T follicular helper cell (primary cell): ENCODE measurements around the gene DGKQ.
"Not testable (repeated sequence)": the region's sequence is repeated elsewhere in the genome, so short reads cannot be mapped to it uniquely, and the experiment has no call there.

Experiments used
- DNase-seq: peaks from one replicate; pipeline ENCODE4 v3.0.0-alpha.2; 2020; ENCODE audit warnings: low read depth

DGKQ gene

GRCh38 chr4:925171-925570, 48.2 kb downstream of the DGKQ start:
- no peak for DNase-seq

- DNase-seq = no peak
Observed at GRCh38 chr4:924107-925096, 49.0 kb downstream of the DGKQ start.

- no peak for DNase-seq
Observed at GRCh38 chr4:921830-922331, 51.5 kb downstream of the DGKQ start.

GRCh38 chr4:919004-919680, 54.2 kb downstream of the DGKQ start:
- not testable (repeated sequence) for DNase-seq

DNA sequence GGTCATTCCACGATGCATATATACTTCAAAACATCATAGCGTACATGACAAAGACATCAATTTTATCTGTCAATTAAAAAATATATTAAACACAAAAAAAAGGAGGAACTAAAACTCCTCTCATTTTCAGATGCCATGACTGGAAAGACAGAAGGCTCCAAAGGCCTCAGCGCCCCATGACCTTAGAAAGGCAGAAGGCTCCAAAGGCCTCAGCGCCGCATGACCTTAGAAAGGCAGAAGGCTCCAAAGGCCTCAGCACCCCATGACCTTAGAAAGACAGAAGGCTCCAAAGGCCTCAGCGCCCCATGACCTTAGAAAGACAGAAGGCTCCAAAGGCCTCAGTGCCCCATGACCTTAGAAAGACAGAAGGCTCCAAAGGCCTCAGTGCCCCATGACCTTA, 54.8 kb downstream of the DGKQ start:
- not testable (repeated sequence) for DNase-seq

DNA sequence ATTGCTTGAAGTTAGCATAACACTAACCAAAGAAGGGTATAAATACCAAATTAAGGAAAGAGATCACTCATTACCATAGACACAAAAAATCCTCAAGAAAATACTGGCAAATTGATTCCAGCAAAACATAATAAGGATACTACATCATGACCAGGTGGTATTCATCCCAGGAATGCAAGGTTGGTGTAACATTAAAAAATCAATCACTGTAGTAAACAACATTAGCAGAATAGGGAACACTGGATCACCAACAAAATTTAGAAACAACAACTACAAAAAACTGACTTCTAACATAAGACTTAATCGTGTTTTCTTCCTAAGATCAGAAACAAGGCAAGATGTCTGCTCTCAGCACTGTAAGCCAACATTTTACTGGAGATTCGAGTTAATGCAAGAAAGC, 55.4 kb downstream of the DGKQ start:
- no peak for DNase-seq

DNA sequence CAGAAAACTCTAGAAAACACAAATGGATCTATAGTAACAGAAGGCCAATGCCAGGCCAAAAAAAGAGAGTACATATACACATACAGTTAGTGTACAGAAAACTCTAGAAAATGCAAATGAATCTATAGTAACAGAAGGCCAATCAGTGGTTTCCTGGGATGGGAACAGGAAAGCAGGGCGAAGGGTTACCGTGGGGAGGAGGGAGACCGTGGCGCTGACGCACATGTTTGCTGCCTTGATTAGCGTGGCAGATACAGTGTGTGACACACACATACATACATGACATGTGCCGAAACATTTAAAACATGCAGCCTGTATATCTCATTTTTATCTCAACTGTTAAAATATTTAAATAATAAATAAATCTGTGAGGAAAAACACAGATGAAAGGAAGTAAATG, 55.9 kb downstream of the DGKQ start:
- DNase-seq = no peak

DNA sequence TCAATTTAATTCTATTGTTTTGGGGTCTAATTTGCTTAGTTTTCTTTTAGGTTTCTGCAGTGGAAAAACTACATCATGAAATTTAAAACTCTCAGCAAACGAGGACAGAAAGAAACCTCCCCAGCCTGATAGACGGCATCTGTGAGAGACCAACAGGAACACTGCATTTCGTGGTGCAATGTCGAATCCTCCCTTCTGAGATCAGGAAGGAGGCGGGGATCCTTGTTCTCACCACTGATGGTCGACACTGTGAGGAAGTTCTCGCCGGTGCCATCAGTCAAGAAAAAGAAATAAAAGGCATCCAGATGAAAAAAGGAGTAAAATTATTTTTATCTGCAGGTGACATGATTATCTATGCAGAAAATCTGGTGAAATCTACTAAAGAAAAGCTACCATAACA, 57.8 kb downstream of the DGKQ start:
- DNase-seq = no peak

- DNase-seq = no peak
Observed at GRCh38 chr4:915041-915474, 58.3 kb downstream of the DGKQ start.

DNA sequence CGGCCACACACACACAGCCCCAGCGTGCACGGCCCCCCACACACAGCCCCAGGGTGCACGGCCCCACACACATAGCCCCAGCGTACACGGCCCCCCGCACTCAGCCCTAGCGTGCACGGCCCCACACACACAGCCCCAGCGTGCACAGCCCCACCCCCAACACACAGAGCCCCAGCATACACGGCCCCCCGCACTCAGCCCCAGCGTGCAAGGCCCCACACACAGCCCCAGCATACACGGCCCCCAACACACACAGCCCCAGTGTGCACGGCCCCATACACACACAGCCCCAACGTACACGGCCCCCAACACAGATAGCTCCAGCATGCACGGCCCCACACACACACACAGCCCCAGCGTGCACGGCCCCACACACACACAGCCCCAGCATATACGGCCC, 58.8 kb downstream of the DGKQ start:
- no peak for DNase-seq

DNA sequence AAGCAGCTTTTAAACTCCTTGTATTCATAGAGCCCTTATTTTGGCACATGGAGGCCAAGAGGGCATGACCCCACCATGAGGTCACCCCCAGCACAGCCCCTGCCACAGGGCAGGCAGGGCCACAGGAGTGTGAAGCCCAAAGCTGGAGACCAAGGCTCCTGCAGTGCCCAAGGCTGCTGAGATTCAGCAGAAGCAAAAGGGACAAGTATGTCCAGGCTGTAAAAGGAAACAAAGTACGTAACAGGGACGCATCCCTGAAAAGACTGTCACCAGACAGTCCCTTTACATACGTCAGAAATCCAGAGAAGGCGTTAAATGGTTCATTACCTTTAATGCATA, 60.1 kb downstream of the DGKQ start:
- DNase-seq = no peak

- no peak for DNase-seq
Observed at GRCh38 chr4:912548-913279, 60.7 kb downstream of the DGKQ start.

DNA sequence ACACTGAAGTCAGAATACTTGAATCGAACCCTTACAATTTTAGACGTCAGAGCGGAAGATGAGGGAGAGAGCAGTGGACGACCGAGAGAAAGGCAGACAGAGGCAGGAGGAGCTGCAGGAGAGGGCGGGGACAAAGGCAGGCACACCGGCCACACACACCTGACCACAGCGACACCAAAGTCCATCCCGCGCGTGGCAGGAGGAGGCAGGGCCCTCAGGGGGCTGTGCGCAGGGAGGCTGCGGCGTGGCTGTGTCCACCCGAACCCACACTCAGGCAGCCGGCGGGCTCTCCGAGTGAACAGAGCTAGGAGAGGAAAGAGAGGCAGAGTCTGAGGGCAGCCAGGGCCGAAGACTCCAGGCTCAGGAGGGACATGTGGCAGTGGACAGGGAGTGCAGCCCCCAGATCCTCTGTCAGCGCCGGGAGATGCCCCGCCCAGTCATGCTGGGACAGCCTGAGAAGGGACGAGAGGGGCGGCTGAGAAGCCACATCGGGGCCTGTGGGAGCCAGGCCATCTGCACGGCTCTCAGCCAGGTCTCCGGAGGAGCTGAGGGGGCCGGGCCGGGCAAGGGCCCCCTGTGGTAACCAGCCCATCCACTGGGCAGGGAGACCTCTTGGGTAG, 61.4 kb downstream of the DGKQ start:
- DNase-seq = no peak

DNA sequence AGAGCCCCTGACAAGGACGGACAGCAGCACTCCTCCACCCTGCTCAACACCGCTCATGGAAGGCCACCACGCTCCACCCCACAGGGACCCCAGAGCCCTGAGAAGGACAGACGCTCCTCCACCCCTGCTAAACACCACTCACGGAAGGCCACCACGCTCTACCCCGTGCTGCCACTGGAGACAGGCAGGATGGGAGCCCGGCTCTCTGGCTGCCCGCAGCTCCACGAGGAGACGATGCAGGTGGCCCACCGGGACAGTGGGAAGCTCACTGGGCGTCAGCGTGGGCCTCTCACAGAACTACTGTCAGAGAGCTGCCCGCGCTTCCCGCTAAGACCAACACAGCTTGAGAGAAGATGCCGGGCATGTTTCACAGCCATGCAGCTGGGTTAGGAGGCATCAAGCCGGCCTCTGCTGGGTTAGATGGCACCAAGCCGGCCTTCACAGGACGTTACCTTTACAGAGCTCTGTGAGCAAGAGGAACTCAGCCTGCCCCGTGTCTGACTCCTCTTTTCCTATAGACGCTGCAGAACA, 62.1 kb downstream of the DGKQ start:
- DNase-seq = no peak

- DNase-seq = no peak
Observed at GRCh38 chr4:910366-911091, 62.8 kb downstream of the DGKQ start.

DNA sequence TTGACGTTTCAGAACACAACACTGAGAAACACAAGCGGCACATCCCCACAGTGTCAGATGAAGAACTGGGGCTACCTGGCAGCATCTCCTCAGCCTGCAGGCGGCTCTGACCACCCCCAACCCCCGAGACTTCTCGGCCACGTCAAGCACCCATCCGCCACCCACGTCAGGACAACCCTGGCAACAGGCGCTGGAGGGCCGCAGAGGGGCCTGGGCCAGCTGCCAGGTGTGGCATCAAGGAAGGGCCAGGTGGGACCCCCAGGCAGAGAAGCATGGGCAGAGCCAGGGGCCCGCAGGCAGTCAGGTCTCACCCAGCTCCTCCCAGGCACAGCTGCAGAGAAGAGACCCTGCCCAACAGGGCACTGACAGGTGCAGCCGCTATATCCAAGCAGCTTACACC, 63.5 kb downstream of the DGKQ start:
- no peak for DNase-seq

DNA sequence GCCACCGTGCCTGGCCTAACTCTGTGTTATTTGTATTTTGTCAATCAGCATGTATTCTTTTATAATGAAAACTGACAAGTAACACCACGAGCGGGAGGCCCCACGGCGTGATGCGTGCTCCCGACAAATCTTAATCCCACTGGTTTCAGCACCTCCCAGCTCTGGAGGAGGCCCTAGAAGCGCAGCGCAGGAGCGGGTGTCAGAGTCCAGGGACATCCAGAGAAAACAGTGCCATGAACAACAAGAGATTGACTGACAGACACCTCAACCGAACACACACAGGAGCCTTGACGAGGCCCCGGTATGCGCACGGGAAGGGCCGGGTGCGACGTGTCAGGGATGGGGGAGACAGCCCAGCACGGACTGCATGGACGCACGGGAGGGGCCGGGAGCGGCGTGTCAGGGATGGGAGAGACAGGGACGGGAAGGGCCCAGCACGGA, 64.2 kb downstream of the DGKQ start:
- DNase-seq = no peak
